Tibial nerve (tissue), 4 donors: ENCODE results near the gene ANKRD23. TPM values are rescaled to one million over a fixed set of nuclear protein-coding genes. Genes with fewer than 3 reads are reported as not detected.
"Not testable (repeated sequence)": the region's sequence is repeated elsewhere in the genome, so short reads cannot be mapped to it uniquely, and the experiment has no call there.

ENCODE experiments used
- DNase-seq, 2 donors: peaks; one replicate each; pipeline ENCODE4 v3.0.0-alpha.2; 2019; ENCODE audit warnings: low spot score in 2 of 2
- H3K27ac ChIP-seq, 4 donors: fragments of 200-600 bp; sonication (generic) in 3 of 4; one replicate each; pipeline ENCODE4 v1.5.1; 2017 to 2019; ENCODE audit warnings: mild to moderate bottlenecking in 1 of 4
- H3K27me3 ChIP-seq, 2 donors: fragments of 200-600 bp; sonication (generic) in 1 of 2; one replicate each; pipeline versions ENCODE4 v1.5.1 to v1.6.0; 2017 to 2019
- H3K36me3 ChIP-seq, 3 donors: fragments of 200-600 bp; sonication (generic); one replicate each; pipeline ENCODE4 v1.5.1; 2018 to 2019
- H3K4me1 ChIP-seq, 4 donors: fragments of 200-600 bp; sonication (generic) in 3 of 4; one replicate each; pipeline ENCODE4 v1.5.1; 2017 to 2019
- H3K4me3 ChIP-seq, 4 donors: fragments of 200-600 bp; sonication (generic) in 3 of 4; one replicate each; pipeline ENCODE4 v1.5.1; 2017 to 2019; ENCODE audit warnings: mild to moderate bottlenecking in 1 of 4, moderate library complexity in 1 of 4
- H3K9me3 ChIP-seq, 4 donors: fragments of 200-600 bp; sonication (generic) in 3 of 4; one replicate each; pipeline ENCODE4 v1.5.1; 2017 to 2019
- CTCF ChIP-seq, 5 experiments: fragments of 200-600 bp in 3 of 5; fragments of 450-650 bp in 2 of 5; sonication (generic) in 3 of 5; IDR thresholded peaks; one replicate each; pipeline ENCODE4 v1.5.1; 2016 to 2019; ENCODE audit warnings: antibody characterized with exemption in 5 of 5, mild to moderate bottlenecking in 3 of 5, moderate library complexity in 2 of 5
- EP300 ChIP-seq, 2 donors: sonication (generic); formaldehyde crosslinking; IDR thresholded peaks; one replicate each; pipeline ENCODE4 v1.6.1; 2017; ENCODE audit warnings: antibody characterized with exemption in 2 of 2, mild to moderate bottlenecking in 1 of 2
- POLR2A ChIP-seq, 2 donors: fragments of 450-650 bp; IDR thresholded peaks; one replicate each; pipeline ENCODE4 v1.6.1; 2017; ENCODE audit warnings: antibody characterized with exemption in 2 of 2, mild to moderate bottlenecking in 2 of 2, moderate library complexity in 2 of 2
- WGBS, 2 donors: methylation state at CpG; one replicate each; pipeline ENCODE4 v1.1.5; 2018; 5-methylcytosine and 5-hydroxymethylcytosine counted together
- total RNA-seq, 4 donors: library from RNA; depleted of rRNA; stranded (reverse); fragments of >200 nt; gene quantifications; one replicate each; pipeline ENCODE4 v1.1.0, GENCODE V29; 2016

Gene ANKRD23
- 10 to 100 TPM in 2 of 4 donors, 1 to 10 TPM in 2; 6.1 to 23.1 (median 11.2) TPM for total RNA-seq

- Histone ChIP-seq H3K4me3 (no peak within 1 kb of the TSS), H3K9me3 (no peaks in the 10 kb centered on the region), H3K27ac (no peak within 1 kb of the TSS), H3K4me1 (peaks cover 0 to 13% (median 3%) of the 10 kb centered on the region in 4 donors), H3K27me3 (no peaks in the 10 kb centered on the region), H3K36me3 (peaks cover 0 to 70% (median 0%) of the 10 kb centered on the region in 3 donors)
- no peak for DNase-seq
- WGBS, 2 donors = 90 to 91% methylated on average over 14 of the region's 14 CpGs
- TF ChIP-seq CTCF (IDR thresholded peaks at IDR 0.05) (no peak), POLR2A (IDR thresholded peaks at IDR 0.05) (no peak), EP300 (IDR thresholded peaks at IDR 0.05) (no peak)
Observed at GRCh38 chr2:96843538-96844268, at the start of gene ANKRD23. Gene ANKRD23 (minus strand): TSS chr2:96844021. CDS start chr2:96843992, 29 bp downstream.

GRCh38 chr2:96891591-96892333, 47.9 kb upstream of the ANKRD23 start:
- 66 to 74% methylated on average over 11 of the region's 11 CpGs for WGBS, 2 donors
- no peak overlapping the region for H3K4me3 ChIP-seq
- no peak for DNase-seq
- H3K36me3 ChIP-seq = no peaks in the 10 kb centered on the region
- H3K9me3 ChIP-seq = no peaks in the 10 kb centered on the region
- TF ChIP-seq CTCF (IDR thresholded peaks at IDR 0.05) (no peak), POLR2A (IDR thresholded peaks at IDR 0.05) (no peak), EP300 (IDR thresholded peaks at IDR 0.05) (no peak)
- H3K27me3 ChIP-seq = no peaks in the 10 kb centered on the region
- peaks cover 0 to 71% (median 46%) of the 10 kb centered on the region in 4 donors for H3K4me1 ChIP-seq
- peak overlapping the region in 2 of 4 donors; percentile 18 to 55 for H3K27ac ChIP-seq

DNA sequence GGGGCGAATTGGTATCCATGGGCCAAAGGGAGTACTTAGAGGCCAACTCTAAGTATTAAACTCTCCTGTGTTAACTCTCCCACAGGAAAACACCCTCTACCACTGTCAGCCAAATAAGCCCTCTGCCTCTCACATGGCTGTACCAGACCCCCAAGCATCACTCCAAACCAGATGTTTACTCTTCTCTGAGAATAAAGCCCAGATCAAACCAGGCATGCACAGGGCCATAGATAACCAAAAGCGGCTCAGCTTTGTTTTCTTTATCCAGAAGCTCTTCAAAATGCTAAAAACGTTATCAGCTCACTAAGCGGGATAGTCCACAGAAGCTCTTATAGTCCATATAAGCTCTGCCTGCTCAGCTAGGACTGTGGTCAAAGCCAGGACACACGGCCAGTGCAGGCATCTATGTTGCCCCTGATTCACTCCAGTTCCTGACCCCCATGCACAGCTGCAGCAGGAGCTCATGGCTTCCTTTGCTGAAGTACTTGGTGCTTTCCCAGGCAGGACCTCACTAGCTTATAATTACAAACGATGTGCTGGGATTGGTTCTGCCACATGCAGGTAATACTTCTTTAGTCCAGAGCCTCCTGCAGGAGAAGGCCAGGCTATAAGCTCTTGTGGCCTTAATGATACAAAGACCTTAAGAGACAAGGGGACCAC, 47.0 kb upstream of the ANKRD23 start:
- Histone ChIP-seq H3K4me3 (no peak overlapping the region), H3K27me3 (no peaks in the 10 kb centered on the region), H3K4me1 (peaks cover 0 to 72% (median 46%) of the 10 kb centered on the region in 4 donors), H3K36me3 (no peaks in the 10 kb centered on the region), H3K9me3 (no peaks in the 10 kb centered on the region), H3K27ac (peak overlapping the region in 2 of 4 donors; percentile 23 to 55)
- TF ChIP-seq EP300 (IDR thresholded peaks at IDR 0.05) = no peak
- TF ChIP-seq POLR2A (IDR thresholded peaks at IDR 0.05) = no peak
- TF ChIP-seq CTCF (IDR thresholded peaks at IDR 0.05) = no peak
- DNase-seq = no peak
- WGBS, 2 donors = 62% methylated on average over 6 of the region's 6 CpGs

- Histone ChIP-seq H3K36me3 (no peaks in the 10 kb centered on the region), H3K27me3 (no peaks in the 10 kb centered on the region), H3K27ac (peak overlapping the region in 2 of 4 donors; percentile 23 to 55), H3K9me3 (no peaks in the 10 kb centered on the region), H3K4me1 (peaks cover 0 to 72% (median 40%) of the 10 kb centered on the region in 4 donors), H3K4me3 (no peak overlapping the region)
- WGBS, 2 donors = 77 to 85% methylated on average over 7 of the region's 7 CpGs
- TF ChIP-seq CTCF (IDR thresholded peaks at IDR 0.05) (no peak), EP300 (IDR thresholded peaks at IDR 0.05) (no peak), POLR2A (IDR thresholded peaks at IDR 0.05) (no peak)
- DNase-seq = no peak
Observed at GRCh38 chr2:96890252-96890651, 46.4 kb upstream of the ANKRD23 start.

DNA sequence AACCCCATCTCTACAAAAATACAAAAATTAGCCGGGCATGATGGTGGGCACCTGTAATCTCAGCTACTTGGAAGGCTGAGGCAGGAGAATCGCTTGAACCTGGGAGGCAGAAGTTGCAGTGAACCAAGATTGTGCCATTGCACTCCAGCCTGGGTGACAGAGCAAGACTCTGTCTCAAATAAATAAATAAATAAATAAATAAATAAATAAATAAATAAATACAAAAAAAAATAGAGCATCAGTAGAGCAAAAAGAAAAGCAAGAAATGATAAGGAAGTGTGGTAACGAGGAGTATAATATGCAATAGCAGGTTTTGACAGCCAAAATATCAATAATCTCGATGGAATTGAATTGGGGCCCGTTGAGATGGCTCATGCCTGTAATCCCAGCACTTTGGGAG, 45.7 kb upstream of the ANKRD23 start:
- H3K4me1 ChIP-seq = peaks cover 0 to 72% (median 38%) of the 10 kb centered on the region in 4 donors
- WGBS, 2 donors = 94 to 96% methylated on average over 5 of the region's 5 CpGs
- not testable (repeated sequence) for H3K27me3 ChIP-seq, DNase-seq, H3K27ac ChIP-seq, H3K4me3 ChIP-seq, H3K36me3 ChIP-seq, H3K9me3 ChIP-seq
